HEK293 (cell line): Measurements from ENCODE around the gene ACAN.

Source experiments
- ZNF121 ChIP-seq: fragments of 450-650 bp; formaldehyde crosslinking; IDR thresholded peaks from 2 replicates; pipeline ENCODE4 v1.5.1; 2016; ENCODE audit warnings: missing biosample characterization, missing genetic modification characterization
- ZNF24 ChIP-seq: fragments of 450-650 bp; formaldehyde crosslinking; IDR thresholded peaks from 2 replicates; pipeline ENCODE4 v1.5.1; 2016; ENCODE audit warnings: missing biosample characterization, missing genetic modification characterization
- ZNF350 ChIP-seq: fragments of 450-650 bp; formaldehyde crosslinking; IDR thresholded peaks from 2 replicates; pipeline ENCODE4 v1.5.0; 2017; ENCODE audit warnings: missing biosample characterization, mild to moderate bottlenecking, missing genetic modification characterization
- ZNF501 ChIP-seq: fragments of 450-650 bp; formaldehyde crosslinking; IDR thresholded peaks from 2 replicates; pipeline ENCODE4 v1.5.1; 2016; ENCODE audit warnings: missing biosample characterization, missing genetic modification characterization
- TF ChIP-seq, protein P1 (sequence below): fragments of 450-650 bp; formaldehyde crosslinking; IDR thresholded peaks from 2 replicates; pipeline ENCODE4 v1.5.1; 2016; ENCODE audit warnings: missing biosample characterization, missing genetic modification characterization

DNA sequence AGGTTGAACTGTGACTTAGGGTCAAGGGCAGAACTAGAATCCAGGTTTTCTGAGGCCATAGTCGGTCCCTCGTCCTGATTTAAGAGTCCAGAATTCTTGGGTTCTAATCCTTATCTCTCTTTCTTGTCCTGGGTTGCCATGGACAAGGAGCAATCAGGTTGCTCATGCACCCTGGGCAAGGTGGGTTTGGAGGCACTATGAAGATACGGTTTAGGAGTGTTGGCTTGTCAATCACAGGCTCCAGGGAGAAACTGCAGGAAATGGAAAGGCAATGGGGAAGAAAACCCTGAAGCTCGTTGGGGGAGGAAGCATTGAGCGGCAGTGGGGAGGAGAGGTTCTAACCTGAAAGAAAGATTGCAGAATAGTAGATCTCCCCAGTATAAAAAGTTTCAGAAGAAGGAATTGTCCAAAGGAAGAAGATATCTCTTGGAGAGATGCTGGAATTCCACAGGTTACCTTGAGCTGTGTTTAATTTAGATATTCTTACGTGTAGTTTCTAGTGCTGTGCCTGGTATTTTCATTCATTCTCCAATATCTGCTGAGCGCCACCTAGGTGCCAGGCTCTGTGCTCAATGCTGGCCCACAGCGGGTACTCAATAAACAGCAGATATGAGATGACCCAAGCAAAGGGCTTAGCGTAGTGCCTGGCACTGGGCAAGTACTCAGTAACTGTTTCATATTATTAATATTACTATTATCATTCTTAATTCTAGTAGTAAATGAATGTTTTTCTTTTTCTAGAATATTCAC is 2.0 kb downstream of the ACAN start:
- TF ChIP-seq, protein P1, sequence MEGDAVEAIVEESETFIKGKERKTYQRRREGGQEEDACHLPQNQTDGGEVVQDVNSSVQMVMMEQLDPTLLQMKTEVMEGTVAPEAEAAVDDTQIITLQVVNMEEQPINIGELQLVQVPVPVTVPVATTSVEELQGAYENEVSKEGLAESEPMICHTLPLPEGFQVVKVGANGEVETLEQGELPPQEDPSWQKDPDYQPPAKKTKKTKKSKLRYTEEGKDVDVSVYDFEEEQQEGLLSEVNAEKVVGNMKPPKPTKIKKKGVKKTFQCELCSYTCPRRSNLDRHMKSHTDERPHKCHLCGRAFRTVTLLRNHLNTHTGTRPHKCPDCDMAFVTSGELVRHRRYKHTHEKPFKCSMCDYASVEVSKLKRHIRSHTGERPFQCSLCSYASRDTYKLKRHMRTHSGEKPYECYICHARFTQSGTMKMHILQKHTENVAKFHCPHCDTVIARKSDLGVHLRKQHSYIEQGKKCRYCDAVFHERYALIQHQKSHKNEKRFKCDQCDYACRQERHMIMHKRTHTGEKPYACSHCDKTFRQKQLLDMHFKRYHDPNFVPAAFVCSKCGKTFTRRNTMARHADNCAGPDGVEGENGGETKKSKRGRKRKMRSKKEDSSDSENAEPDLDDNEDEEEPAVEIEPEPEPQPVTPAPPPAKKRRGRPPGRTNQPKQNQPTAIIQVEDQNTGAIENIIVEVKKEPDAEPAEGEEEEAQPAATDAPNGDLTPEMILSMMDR (tag by site-specific recombination), result 0 out of 2 replicates have a peak, but pooled peaks have one; percentile 41
- TF ChIP-seq ZNF24 (tag by site-specific recombination) (no peak), ZNF121 (no peak), ZNF350 (tag by site-specific recombination) (no peak), ZNF501 (tag by site-specific recombination) (no peak)
